GM13977 (cell line): Measurements from ENCODE around the gene KLHL9.
A peak's percentile ranks its signal among the peaks of the same experiment; 100 is the strongest.

Experiments
- DNase-seq: peaks from one replicate; pipeline ENCODE4 v3.0.0; 2012; ENCODE audit warnings: low spot score
- in situ Hi-C: fragments of 300-500 bp; cut with MboI; formaldehyde crosslinking; loops from one replicate; pipeline ENCODE4 v1.12.0; 2022; ENCODE audit warnings: low sequenced_read_pairs, low pct_unique_long_range_greater_than_20kb, mixed read lengths, inconsistent platforms; ENCODE audit not compliant: unreplicated experiment
- TF ChIP-seq, protein P1 (sequence below): IDR thresholded peaks from 2 replicates; pipeline ENCODE4 v1.5.1; 2012; ENCODE audit warnings: mild to moderate bottlenecking, control low read depth; ENCODE audit not compliant: insufficient read depth; ENCODE audit errors: extremely low read depth, missing control alignments

The KLHL9 gene

DNA sequence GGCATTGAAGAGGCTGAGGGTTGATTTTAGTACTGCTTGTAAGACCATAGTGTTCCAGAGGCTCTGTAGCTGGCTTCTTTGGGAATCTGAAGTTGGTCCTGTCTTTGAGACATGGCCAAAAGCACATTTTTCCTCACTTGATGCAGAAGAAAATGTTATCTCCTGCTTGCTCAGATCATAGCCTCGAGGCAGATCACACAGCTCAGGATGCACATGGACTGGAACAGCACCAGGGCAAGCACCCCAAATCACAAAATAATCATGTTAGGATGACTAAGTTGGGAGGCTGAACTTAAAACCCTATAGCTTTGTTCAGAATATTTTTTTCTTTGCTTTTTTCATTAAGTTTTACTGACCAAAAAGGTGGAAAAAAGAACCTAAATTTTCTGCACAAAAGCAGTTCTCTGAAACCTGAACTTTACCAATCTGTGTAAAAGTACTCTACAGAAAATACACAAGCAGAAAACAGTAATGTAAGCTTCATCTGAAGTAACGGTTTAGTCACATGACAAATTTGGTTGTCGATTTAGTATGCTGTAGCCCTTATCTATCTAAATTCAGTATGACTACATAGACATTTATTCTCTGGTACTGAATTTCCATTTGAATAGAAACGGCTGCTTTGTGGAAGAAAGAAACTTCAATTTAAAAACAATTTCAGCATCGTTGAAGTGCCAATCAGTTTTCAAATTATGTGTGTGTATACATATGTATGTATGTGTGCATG, 3.4 kb downstream of the KLHL9 start:
- TF ChIP-seq, protein P1, sequence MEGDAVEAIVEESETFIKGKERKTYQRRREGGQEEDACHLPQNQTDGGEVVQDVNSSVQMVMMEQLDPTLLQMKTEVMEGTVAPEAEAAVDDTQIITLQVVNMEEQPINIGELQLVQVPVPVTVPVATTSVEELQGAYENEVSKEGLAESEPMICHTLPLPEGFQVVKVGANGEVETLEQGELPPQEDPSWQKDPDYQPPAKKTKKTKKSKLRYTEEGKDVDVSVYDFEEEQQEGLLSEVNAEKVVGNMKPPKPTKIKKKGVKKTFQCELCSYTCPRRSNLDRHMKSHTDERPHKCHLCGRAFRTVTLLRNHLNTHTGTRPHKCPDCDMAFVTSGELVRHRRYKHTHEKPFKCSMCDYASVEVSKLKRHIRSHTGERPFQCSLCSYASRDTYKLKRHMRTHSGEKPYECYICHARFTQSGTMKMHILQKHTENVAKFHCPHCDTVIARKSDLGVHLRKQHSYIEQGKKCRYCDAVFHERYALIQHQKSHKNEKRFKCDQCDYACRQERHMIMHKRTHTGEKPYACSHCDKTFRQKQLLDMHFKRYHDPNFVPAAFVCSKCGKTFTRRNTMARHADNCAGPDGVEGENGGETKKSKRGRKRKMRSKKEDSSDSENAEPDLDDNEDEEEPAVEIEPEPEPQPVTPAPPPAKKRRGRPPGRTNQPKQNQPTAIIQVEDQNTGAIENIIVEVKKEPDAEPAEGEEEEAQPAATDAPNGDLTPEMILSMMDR = no peak
- in situ Hi-C loops = loop anchor here (10.0 kb wide), 2 partner anchors 63 to 113 kb away; partner anchors contain the start of gene IFNA1
- DNase-seq = no peak

GRCh38 chr9:21326526-21327139, 8.6 kb downstream of the KLHL9 start:
- DNase-seq = peak; percentile 48
- in situ Hi-C loops = no loop called here

GRCh38 chr9:21324047-21324446, 11.2 kb downstream of the KLHL9 start:
- TF ChIP-seq, protein P1 = no peak
- no peak for DNase-seq
- in situ Hi-C loops = loop anchor here (25.0 kb wide), 2 partner anchors 112 to 463 kb away; partner anchors contain the start of genes IFNA10, IFNA16 and IFNA7

More at GRCh38 chr9:21326526-21327139, 8.6 kb downstream of the KLHL9 start:
- TF ChIP-seq, protein P1 = peak; percentile 65

DNA sequence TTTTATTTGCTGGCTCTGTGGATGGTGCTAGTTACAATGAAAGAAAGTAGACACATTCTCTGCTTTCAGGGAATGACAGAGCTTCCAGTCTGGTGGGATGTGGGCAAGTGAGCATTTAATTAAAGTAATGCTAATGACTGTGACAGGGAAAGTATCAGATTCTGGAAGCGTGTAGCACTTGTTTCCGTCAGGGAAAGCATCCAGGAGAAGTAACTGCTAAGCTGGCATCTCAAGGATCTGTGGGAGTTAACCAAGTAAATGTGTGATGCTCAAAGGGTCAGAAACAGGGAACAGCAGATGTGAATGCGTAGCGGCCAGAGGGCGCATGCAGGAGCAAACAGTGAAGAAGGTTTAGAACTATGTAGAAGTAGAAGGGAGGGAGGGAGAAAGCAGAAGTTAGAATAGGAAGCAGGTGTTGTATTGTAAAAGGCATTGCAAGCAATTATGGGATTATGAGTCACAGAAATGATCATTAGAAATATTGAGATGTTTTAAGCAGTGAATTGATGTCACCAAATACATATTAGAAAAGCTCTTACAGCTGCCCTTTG, 12.2 kb downstream of the KLHL9 start:
- in situ Hi-C loops = loop anchor here (25.0 kb wide), 2 partner anchors 111 to 464 kb away; partner anchors contain the start of genes IFNA10, IFNA16 and IFNA7
- TF ChIP-seq, protein P1 = no peak
- DNase-seq = no peak

DNA sequence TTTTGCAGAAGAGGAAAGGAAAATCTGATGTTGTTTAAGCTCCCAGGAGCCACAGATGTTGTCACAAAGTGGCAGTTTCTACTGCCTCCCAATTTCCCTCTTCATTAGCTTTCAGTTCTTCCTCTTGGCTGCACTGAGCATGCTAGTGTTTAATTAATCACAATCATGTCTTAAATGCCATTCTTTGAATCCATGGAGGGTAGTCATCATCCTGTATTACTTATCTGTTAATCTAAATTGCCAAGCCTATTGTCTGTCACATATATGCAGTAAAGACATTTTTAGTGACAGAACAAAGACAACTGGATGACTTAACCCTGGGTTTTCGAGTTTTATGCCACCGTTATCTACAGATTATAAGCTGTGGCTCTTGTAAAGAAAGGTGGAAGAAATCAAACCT, 14.7 kb downstream of the KLHL9 start:
- DNase-seq = no peak
- in situ Hi-C loops = loop anchor here (25.0 kb wide), 2 partner anchors 108 to 467 kb away; partner anchors contain the start of genes IFNA10, IFNA16 and IFNA7
- TF ChIP-seq, protein P1 = no peak
